HepG2 (cell line): ENCODE results near the gene C1QTNF9. TPM values are rescaled to one million over a fixed set of nuclear protein-coding genes. Genes with fewer than 3 reads are reported as not detected.

Experiments
- BCLAF1 ChIP-seq: fragments of 450-650 bp; IDR thresholded peaks from 2 replicates; pipeline ENCODE4 v1.6.1; 2017; ENCODE audit warnings: mild to moderate bottlenecking
- CBX1 ChIP-seq: IDR thresholded peaks from one replicate; pipeline ENCODE4 v1.6.1; 2016; ENCODE audit warnings: antibody characterized with exemption, low read depth
- CBX2 ChIP-seq, 2 experiments: fragments of 200-600 bp in 1 of 2; sonication (generic); formaldehyde crosslinking in 1 of 2; IDR thresholded peaks; 2 replicates each; pipeline versions ENCODE4 v1.7.0 to v1.8.1; 2018 to 2022; ENCODE audit warnings: low read depth in 2 of 2, low read length in 1 of 2, mild to moderate bottlenecking in 1 of 2, missing genetic modification reagents in 1 of 2
- CEBPB ChIP-seq: IDR thresholded peaks from 2 replicates; pipeline ENCODE4 v1.6.1; 2011; ENCODE audit warnings: low read depth, low read length, improper control_type of control experiment, borderline replicate concordance
- DMTF1 ChIP-seq: sonication (generic); formaldehyde crosslinking; IDR thresholded peaks from 2 replicates; pipeline ENCODE4 v1.4.0; 2020; ENCODE audit warnings: mild to moderate bottlenecking, missing genetic modification reagents
- FOXP4 ChIP-seq: sonication (generic); formaldehyde crosslinking; IDR thresholded peaks from 2 replicates; pipeline ENCODE4 v1.4.0; 2020; ENCODE audit warnings: missing genetic modification reagents
- GMEB1 ChIP-seq: sonication (generic); formaldehyde crosslinking; IDR thresholded peaks from 2 replicates; pipeline ENCODE4 v1.5.1; 2020; ENCODE audit warnings: missing genetic modification reagents, mild to moderate bottlenecking, borderline replicate concordance
- MIXL1 ChIP-seq: IDR thresholded peaks from 2 replicates; pipeline ENCODE4 v1.6.1; 2016
- MYNN ChIP-seq: sonication (generic); formaldehyde crosslinking; IDR thresholded peaks from 2 replicates; pipeline ENCODE4 v1.4.0; 2020; ENCODE audit warnings: mild to moderate bottlenecking, low read depth, missing genetic modification reagents
- NR2F6 ChIP-seq, 2 experiments: IDR thresholded peaks; 2 replicates each; pipeline ENCODE4 v1.6.1; 2016; ENCODE audit warnings: antibody characterized with exemption in 1 of 2, mild to moderate bottlenecking in 1 of 2
- PRMT3 ChIP-seq: sonication (generic); formaldehyde crosslinking; IDR thresholded peaks from 2 replicates; pipeline ENCODE4 v1.8.1; 2022; ENCODE audit warnings: low read depth, mild to moderate bottlenecking, moderate library complexity, missing genetic modification reagents, borderline replicate concordance
- RFXAP ChIP-seq: sonication (generic); formaldehyde crosslinking; IDR thresholded peaks from 2 replicates; pipeline ENCODE4 v1.4.0; 2020; ENCODE audit warnings: missing genetic modification reagents, borderline replicate concordance
- SIX4 ChIP-seq: sonication (generic); formaldehyde crosslinking; IDR thresholded peaks from 2 replicates; pipeline ENCODE4 v1.4.0; 2020; ENCODE audit warnings: missing genetic modification reagents
- SMARCE1 ChIP-seq: fragments of 450-650 bp; IDR thresholded peaks from 2 replicates; pipeline ENCODE4 v1.6.1; 2017; ENCODE audit warnings: borderline replicate concordance
- ZNF138 ChIP-seq: sonication (generic); formaldehyde crosslinking; IDR thresholded peaks from 2 replicates; pipeline ENCODE4 v1.5.0; 2020; ENCODE audit warnings: mild to moderate bottlenecking, low read depth, missing genetic modification reagents
- ZNF280B ChIP-seq: sonication (generic); formaldehyde crosslinking; IDR thresholded peaks from 2 replicates; pipeline ENCODE4 v1.5.0; 2020; ENCODE audit warnings: missing genetic modification reagents, mild to moderate bottlenecking, borderline replicate concordance
- ZNF557 ChIP-seq: sonication (generic); formaldehyde crosslinking; IDR thresholded peaks from 2 replicates; pipeline ENCODE4 v1.4.0; 2020; ENCODE audit warnings: missing genetic modification reagents
- polyA plus RNA-seq, 8 experiments: library from polyadenylated mRNA; depleted of rRNA in 3 of 8; stranded (reverse) in 7 of 8; unstranded in 1 of 8; fragments of >200 nt; fragmentation: Illumina TruSeq in 4 of 8; extraction: Trizol in 4 of 8; gene quantifications; 2 replicates each; pipeline versions ENCODE4 v1.2.1 to v1.2.3, GENCODE V29; 2011 to 2016; ENCODE audit warnings: low read depth in 4 of 8, missing spikeins in 1 of 8, mixed read lengths in 1 of 8; ENCODE audit not compliant: insufficient read depth in 1 of 8
- total RNA-seq, 5 experiments: library from RNA; depleted of rRNA; stranded (reverse); fragments of >200 nt; fragmentation: Illumina TruSeq; extraction: Trizol; gene quantifications; 2 replicates each; pipeline ENCODE4 v1.2.3, GENCODE V29; 2016; ENCODE audit warnings: low read depth in 1 of 5

The C1QTNF9 gene
- total and polyA plus RNA-seq, 2 of the 13 experiments (the other 11 are each of a cell fraction or from before 2014, with no cell fraction given), result not detected

GRCh38 chr13:24271601-24272451, 37.6 kb upstream of the C1QTNF9 start (continued):
- peak; percentile 58 for TF ChIP-seq FOXP4 (CRISPR knock-in tag)
- TF ChIP-seq PRMT3, result no peak
- TF ChIP-seq CBX2 (IDR thresholded peaks at IDR 0.05; ENCODE audit: low read depth, low read length), result no peak
- TF ChIP-seq CBX2 (CRISPR knock-in tag; IDR thresholded peaks at IDR 0.05; ENCODE audit: low read depth), result no peak
- no peak for TF ChIP-seq CEBPB
- no peak for TF ChIP-seq SIX4 (CRISPR knock-in tag)
- TF ChIP-seq MIXL1 (CRISPR knock-in tag), result no peak
- TF ChIP-seq DMTF1 (CRISPR knock-in tag), result no peak
- TF ChIP-seq ZNF138, result no peak
- TF ChIP-seq BCLAF1, result no peak
- peak; percentile 42; the same call in 1 of the 2 replicates for TF ChIP-seq RFXAP
- no peak for TF ChIP-seq ZNF280B
- no peak for TF ChIP-seq MYNN (CRISPR knock-in tag)
- peak; percentile 81 for TF ChIP-seq CBX1
- TF ChIP-seq ZNF557 (CRISPR knock-in tag), result no peak; the same call in 1 of the 2 replicates
- TF ChIP-seq NR2F6 (IDR thresholded peaks at IDR 0.05), result peak; percentile 88
- TF ChIP-seq NR2F6 (CRISPR knock-in tag; IDR thresholded peaks at IDR 0.05), result peak; percentile 92
- TF ChIP-seq GMEB1 (CRISPR knock-in tag), result no peak
- TF ChIP-seq SMARCE1, result no peak
